Lung (tissue), 12 donors: ENCODE measurements around the gene C6orf15. TPM values are rescaled to one million over a fixed set of nuclear protein-coding genes. Genes with fewer than 3 reads are reported as not detected.
A peak's percentile ranks its signal among the peaks of the same experiment; 100 is the strongest.

ENCODE experiments used
- ATAC-seq: fragments of 200-7000 bp; cut with Tn5 transposase; one replicate; pipeline ENCODE4 v1.9.1; 2020; ENCODE audit warnings: moderate number of reproducible peaks; ENCODE audit not compliant: insufficient read depth, low FRiP score
- DNase-seq, 3 donors: peaks; one replicate each; pipeline ENCODE4 v3.0.0-alpha.2; 2013 to 2017
- H3K27ac ChIP-seq, 2 donors: one replicate each; pipeline ENCODE4 v1.5.1; 2013; ENCODE audit warnings: mild to moderate bottlenecking in 2 of 2, moderate library complexity in 2 of 2, control low read depth in 1 of 2, inconsistent platforms in 1 of 2, low read depth in 1 of 2, low read length in 1 of 2
- H3K27me3 ChIP-seq, 3 donors: one replicate each; pipeline ENCODE4 v1.5.1; 2013; ENCODE audit warnings: low read length in 2 of 3; ENCODE audit not compliant: control insufficient read depth in 3 of 3, insufficient read depth in 3 of 3
- H3K36me3 ChIP-seq, 4 donors: one replicate each; pipeline ENCODE4 v1.5.1; 2013; ENCODE audit warnings: low read length in 4 of 4, mild to moderate bottlenecking in 1 of 4, moderate library complexity in 1 of 4; ENCODE audit not compliant: control insufficient read depth in 4 of 4, insufficient read depth in 4 of 4
- H3K4me1 ChIP-seq, 5 donors: one replicate each; pipeline ENCODE4 v1.5.1; 2013; ENCODE audit warnings: low read length in 5 of 5, mild to moderate bottlenecking in 2 of 5, moderate library complexity in 1 of 5; ENCODE audit not compliant: control insufficient read depth in 5 of 5, insufficient read depth in 5 of 5
- H3K4me3 ChIP-seq: one replicate; pipeline ENCODE4 v1.5.1; 2013; ENCODE audit warnings: mild to moderate bottlenecking, control low read depth, moderate library complexity
- H3K9ac ChIP-seq, 2 donors: one replicate each; pipeline ENCODE4 v1.5.1; 2013; ENCODE audit warnings: low read length in 2 of 2, control low read depth in 1 of 2; ENCODE audit not compliant: insufficient read depth in 1 of 2
- H3K9me3 ChIP-seq, 4 donors: one replicate each; pipeline ENCODE4 v1.5.1; 2013; ENCODE audit warnings: low read length in 3 of 4, mild to moderate bottlenecking in 1 of 4, moderate library complexity in 1 of 4; ENCODE audit not compliant: control insufficient read depth in 4 of 4, insufficient read depth in 3 of 4
- CTCF ChIP-seq: IDR thresholded peaks from 2 replicates; pipeline ENCODE4 v1.5.1; 2012; ENCODE audit warnings: mild to moderate bottlenecking; ENCODE audit errors: control extremely low read depth, extremely low read depth
- WGBS, 2 donors: extraction: QIAGEN DNeasy Blood & Tissue Kit; methylation state at CpG; one replicate each; pipeline ENCODE4 v1.1.7; 2013; 5-methylcytosine and 5-hydroxymethylcytosine counted together
- polyA plus RNA-seq, 2 donors: library from polyadenylated mRNA; stranded (reverse); fragments of 200-250 nt; gene quantifications; one replicate each; pipeline ENCODE4 v1.2.1, GENCODE V29; 2013
- total RNA-seq, 2 donors: library from RNA; depleted of rRNA in 1 of 2; stranded (reverse); fragments of >200 nt in 1 of 2; gene quantifications; one replicate each; pipeline ENCODE4 v1.2.1, GENCODE V29; 2014 to 2021
- donor health status: control.
- donor health status: control.
- donor health status: Bipolar disorder and iron deficiency.
- donor health status: healthy.
- donor health status: DM: yes; HTN: yes; CAD: no.

Gene C6orf15
- total and polyA plus RNA-seq, 4 donors: not detected

DNA sequence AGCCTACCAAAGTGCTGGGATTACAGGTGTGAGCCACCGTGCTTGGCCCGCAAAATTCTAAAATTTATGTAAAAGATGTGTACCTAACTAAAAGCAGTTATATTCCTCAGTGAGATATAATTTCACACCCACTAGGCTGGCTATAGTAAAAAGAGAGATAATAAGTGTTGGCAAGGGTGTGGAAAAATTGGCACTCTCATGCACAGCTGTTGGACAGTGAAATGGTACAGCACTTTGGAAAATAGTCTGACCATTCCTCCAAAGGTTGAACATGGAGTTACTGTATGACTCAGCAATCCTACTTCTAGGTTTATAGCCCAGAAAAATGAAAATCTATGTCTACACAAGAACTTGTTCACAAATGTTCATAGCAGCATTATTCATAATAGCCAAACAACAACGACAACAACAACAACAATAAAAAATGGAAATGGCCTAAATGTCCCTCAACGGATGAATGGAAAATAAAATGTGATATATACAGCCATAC is 13.9 kb downstream of the C6orf15 start:
- no peak overlapping the region for H3K4me3 ChIP-seq
- H3K36me3 ChIP-seq: no peaks in the 10 kb centered on the region
- no peak overlapping the region for H3K27ac ChIP-seq
- ATAC-seq: no peak
- no peak overlapping the region for H3K9ac ChIP-seq
- H3K27me3 ChIP-seq: no peaks in the 10 kb centered on the region
- no peak for TF ChIP-seq CTCF
- H3K9me3 ChIP-seq: no peaks in the 10 kb centered on the region
- peaks cover 0 to 9% (median 0%) of the 10 kb centered on the region in 5 donors for H3K4me1 ChIP-seq
- WGBS, 2 donors: 89 to 95% methylated on average over 4 of the region's 4 CpGs
- no peak for DNase-seq

DNA sequence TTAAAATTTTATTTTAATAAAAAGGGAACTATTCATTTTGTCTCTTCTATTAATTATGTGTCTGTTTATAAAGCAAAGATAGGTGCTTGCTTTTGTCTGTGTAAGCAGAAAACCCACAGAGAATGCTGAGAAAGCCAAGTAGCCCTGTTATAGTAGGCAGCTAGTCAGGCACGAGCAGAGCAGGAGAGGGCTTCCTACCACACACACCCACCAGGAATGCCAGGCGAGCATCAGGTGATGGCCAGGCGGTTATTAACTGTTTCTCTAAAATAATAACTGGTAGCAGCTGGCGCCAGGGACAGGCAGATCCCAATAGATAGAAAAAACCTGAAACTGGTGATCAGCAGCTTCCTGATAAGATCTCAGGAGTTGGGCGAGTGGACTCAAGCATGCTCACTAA is 15.7 kb downstream of the C6orf15 start:
- no peaks in the 10 kb centered on the region for H3K36me3 ChIP-seq
- no peaks in the 10 kb centered on the region for H3K27me3 ChIP-seq
- ATAC-seq: no peak
- H3K9me3 ChIP-seq: no peaks in the 10 kb centered on the region
- WGBS, 2 donors: 61 to 68% methylated on average over 5 of the region's 5 CpGs
- no peak overlapping the region for H3K4me3 ChIP-seq
- no peak overlapping the region for H3K9ac ChIP-seq
- peaks cover 0 to 7% (median 0%) of the 10 kb centered on the region in 5 donors for H3K4me1 ChIP-seq
- no peak overlapping the region for H3K27ac ChIP-seq
- DNase-seq: no peak
- TF ChIP-seq CTCF: no peak

- no peak overlapping the region for H3K27ac ChIP-seq
- no peaks in the 10 kb centered on the region for H3K36me3 ChIP-seq
- no peak for ATAC-seq
- no peak overlapping the region for H3K4me3 ChIP-seq
- TF ChIP-seq CTCF: no peak
- no peaks in the 10 kb centered on the region for H3K27me3 ChIP-seq
- H3K9me3 ChIP-seq: no peaks in the 10 kb centered on the region
- DNase-seq: no peak
- H3K4me1 ChIP-seq: peaks cover 0 to 7% (median 0%) of the 10 kb centered on the region in 5 donors
- H3K9ac ChIP-seq: no peak overlapping the region
- WGBS, 2 donors: 81 to 89% methylated on average over 3 of the region's 3 CpGs
Observed at GRCh38 chr6:31096215-31096614, 16.2 kb downstream of the C6orf15 start.

DNA sequence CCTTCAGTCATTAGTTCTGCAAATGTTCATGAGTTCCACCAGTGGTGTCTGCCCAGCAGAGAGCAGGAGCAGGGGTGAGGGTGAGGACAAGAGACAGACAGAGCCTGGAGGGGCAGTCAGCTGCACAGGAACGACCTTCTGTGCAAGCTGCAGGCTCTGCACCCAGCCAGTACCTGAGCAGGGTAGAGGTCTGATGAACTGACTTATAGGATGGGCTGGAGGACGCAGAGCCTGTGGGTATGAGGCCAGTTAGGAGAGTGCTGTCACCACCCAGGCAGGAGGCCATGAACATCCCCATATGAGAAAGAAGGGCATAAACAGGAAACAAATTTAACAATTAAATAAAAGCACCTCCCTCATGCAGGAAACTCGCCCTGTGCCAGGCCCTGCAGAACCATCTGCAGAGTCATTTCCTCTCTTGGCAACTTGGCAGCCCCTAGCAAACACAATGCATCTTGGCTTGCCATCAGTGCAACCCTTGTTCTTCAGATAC is 17.9 kb downstream of the C6orf15 start:
- no peak for ATAC-seq
- peak overlapping the region in 1 of 2 donors; percentile 32 for H3K27ac ChIP-seq
- no peak overlapping the region for H3K9ac ChIP-seq
- TF ChIP-seq CTCF: no peak
- 22 to 40% methylated on average over 3 of the region's 3 CpGs for WGBS, 2 donors
- peak in 1 of 3 donors; percentile 27 for DNase-seq
- no peaks in the 10 kb centered on the region for H3K9me3 ChIP-seq
- peaks cover 0 to 7% (median 0%) of the 10 kb centered on the region in 5 donors for H3K4me1 ChIP-seq
- H3K36me3 ChIP-seq: no peaks in the 10 kb centered on the region
- H3K4me3 ChIP-seq: no peak overlapping the region
- no peaks in the 10 kb centered on the region for H3K27me3 ChIP-seq
